HUES64 (cell line): ENCODE measurements around the gene RRAS.
A peak's percentile ranks its signal among the peaks of the same experiment; 100 is the strongest.

Experiments
- H3K27ac ChIP-seq: 2 replicates; pipeline ENCODE4 v1.7.0; 2013; ENCODE audit warnings: low read depth, low read length, inconsistent platforms
- H3K27me3 ChIP-seq: 2 replicates; pipeline ENCODE4 v1.6.1; 2013; ENCODE audit warnings: mild to moderate bottlenecking, low read length; ENCODE audit not compliant: insufficient read depth
- H3K36me3 ChIP-seq: 2 replicates; pipeline ENCODE4 v1.6.1; 2013; ENCODE audit warnings: mild to moderate bottlenecking, low read length; ENCODE audit not compliant: insufficient read depth
- H3K4me1 ChIP-seq: 2 replicates; pipeline ENCODE4 v1.6.1; 2013; ENCODE audit warnings: mild to moderate bottlenecking, low read length, moderate library complexity; ENCODE audit not compliant: insufficient read depth
- H3K4me3 ChIP-seq: 2 replicates; pipeline ENCODE4 v1.5.1; 2013; ENCODE audit warnings: mild to moderate bottlenecking, low read length, moderate library complexity
- H3K9ac ChIP-seq: 2 replicates; pipeline ENCODE4 v1.6.1; 2013; ENCODE audit warnings: mild to moderate bottlenecking, low read depth, low read length
- H3K9me3 ChIP-seq: 2 replicates; pipeline ENCODE4 v1.6.1; 2013; ENCODE audit warnings: low read depth, low read length; ENCODE audit not compliant: insufficient read depth
- WGBS: fragments of 150-250, 120-280 bp; methylation state at CpG from one replicate; pipeline ENCODE4 v1.1.7; 2013; ENCODE audit warnings: missing lambda C conversion rate; 5-methylcytosine and 5-hydroxymethylcytosine counted together

Gene RRAS

GRCh38 chr19:49660338-49660961, 20.5 kb upstream of the RRAS start:
- Histone ChIP-seq H3K9me3 (0 out of 2 replicates have a peak, but pooled peaks cover 4% of the 10 kb centered on the region), H3K4me1 (no peaks in the 10 kb centered on the region), H3K27ac (no peak overlapping the region), H3K4me3 (no peak overlapping the region), H3K9ac (no peak overlapping the region), H3K27me3 (no peaks in the 10 kb centered on the region), H3K36me3 (peaks cover 76% of the 10 kb centered on the region)
- 94% methylated on average over 15 of the region's 15 CpGs for WGBS

DNA sequence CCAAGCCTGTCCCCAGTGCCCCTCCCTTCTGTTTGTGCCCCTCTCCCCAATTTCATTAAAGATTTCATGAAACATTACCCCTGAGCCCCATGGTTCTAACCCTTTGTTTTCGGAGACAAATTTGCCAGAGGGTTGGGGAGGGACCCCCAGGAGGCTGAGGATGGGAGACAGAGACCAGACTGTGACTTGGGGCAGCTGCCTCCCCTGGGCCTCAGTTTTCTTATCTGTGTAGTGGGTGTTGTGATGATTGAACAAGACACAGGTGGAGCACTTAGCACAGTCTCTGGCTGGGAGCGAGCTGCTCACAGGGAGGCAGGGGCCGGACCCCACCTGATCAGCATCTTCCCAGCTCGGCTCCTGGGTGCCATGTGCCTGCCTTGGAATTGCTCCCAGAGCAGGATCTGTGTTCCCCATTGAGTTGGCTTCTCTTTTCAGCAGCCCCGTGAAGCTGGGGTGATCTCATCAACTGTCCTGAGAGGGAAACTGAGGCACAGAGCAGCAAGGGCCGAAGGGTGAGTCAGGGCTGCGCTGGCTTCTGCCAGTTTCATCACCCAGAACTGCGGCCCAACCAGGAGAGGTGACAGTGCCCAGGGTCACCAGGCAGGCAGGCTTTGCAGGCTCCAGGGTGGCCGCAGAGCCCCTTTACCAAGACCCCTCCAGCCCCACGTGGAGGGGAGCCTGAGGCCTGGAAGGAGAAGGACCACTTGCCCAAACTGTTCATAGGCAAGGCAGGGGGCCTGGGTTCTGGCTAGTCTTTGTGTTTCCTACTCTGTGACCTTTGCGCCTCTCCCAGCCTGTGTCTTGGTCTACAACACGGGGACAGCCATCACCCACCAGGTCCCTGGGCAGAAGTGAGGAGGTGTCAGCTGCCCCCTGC, 18.9 kb upstream of the RRAS start:
- peaks cover 91% of the 10 kb centered on the region for H3K36me3 ChIP-seq
- WGBS: 96% methylated on average over 12 of the region's 12 CpGs

DNA sequence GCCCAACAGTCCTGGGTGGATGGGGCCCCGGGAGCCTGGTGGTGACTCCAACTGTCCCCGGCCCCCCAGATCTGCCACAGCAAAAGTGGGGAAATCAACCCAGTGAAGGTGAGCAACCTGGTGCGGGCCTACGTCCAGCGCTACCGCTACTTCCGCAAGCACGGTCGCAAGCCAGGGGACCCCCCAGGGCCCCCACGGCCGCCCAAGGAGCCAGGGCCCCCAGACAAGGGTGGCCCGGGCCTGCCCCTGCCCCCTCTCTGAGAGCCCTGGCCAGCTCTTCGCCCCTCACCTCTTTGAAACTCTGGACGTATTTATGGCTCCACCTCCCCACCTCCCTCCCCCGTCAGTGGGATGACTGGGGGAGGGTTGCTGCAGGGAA, 18.2 kb upstream of the RRAS start:
- H3K36me3 ChIP-seq: peaks cover 94% of the 10 kb centered on the region
- H3K27ac ChIP-seq: no peak overlapping the region
- no peak overlapping the region for H3K9ac ChIP-seq
- H3K4me1 ChIP-seq: no peaks in the 10 kb centered on the region
- no peaks in the 10 kb centered on the region for H3K27me3 ChIP-seq
- no peak overlapping the region for H3K4me3 ChIP-seq
- H3K9me3 ChIP-seq: 0 out of 2 replicates have a peak, but pooled peaks cover 4% of the 10 kb centered on the region
- WGBS: 97% methylated on average over 12 of the region's 15 CpGs

More for the DNA sequence above, 18.9 kb upstream of the RRAS start:
- 0 out of 2 replicates have a peak, but pooled peaks cover 4% of the 10 kb centered on the region for H3K9me3 ChIP-seq
- H3K9ac ChIP-seq: no peak overlapping the region
- no peak overlapping the region for H3K27ac ChIP-seq
- H3K4me1 ChIP-seq: no peaks in the 10 kb centered on the region
- H3K27me3 ChIP-seq: no peaks in the 10 kb centered on the region
- H3K4me3 ChIP-seq: no peak overlapping the region

DNA sequence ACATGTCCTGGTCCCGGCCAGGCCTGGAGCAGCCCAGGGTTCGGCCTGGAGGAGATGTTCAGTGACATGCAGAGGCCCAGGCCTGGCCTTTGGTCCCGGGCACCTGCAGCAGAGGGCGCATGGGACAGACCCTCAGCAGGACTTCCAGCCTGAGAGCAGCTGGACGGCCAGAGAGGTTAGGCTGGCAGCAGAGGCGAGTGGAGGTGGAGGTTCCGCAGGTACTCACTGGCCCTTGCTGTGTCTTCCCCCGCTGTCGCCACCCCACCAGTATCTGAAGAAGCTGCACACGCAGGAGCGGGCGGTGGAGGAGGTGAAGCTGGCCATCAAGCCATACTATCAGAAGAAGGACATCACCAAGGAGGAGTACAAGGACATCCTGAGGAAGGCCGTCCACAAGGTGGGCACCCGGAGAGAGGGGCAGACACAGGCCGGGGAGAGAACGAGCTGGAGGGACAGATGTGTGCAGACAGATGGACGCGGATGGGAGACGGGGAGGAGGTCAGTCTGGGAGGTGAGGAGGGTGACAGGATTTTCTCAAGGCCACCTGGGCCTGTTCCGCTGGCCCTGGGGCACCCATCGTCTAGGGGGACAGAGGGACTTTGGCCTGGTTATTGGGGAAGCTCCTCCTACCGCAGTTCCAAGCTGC, 17.7 kb upstream of the RRAS start:
- H3K36me3 ChIP-seq: peaks cover 93% of the 10 kb centered on the region
- H3K4me1 ChIP-seq: no peaks in the 10 kb centered on the region
- H3K9me3 ChIP-seq: 0 out of 2 replicates have a peak, but pooled peaks cover 4% of the 10 kb centered on the region
- no peak overlapping the region for H3K9ac ChIP-seq
- WGBS: 95% methylated on average over 22 of the region's 22 CpGs
- H3K27ac ChIP-seq: peak overlapping the region; percentile 58; the same call in 1 of the 2 replicates
- no peaks in the 10 kb centered on the region for H3K27me3 ChIP-seq
- no peak overlapping the region for H3K4me3 ChIP-seq

- WGBS: 83% methylated on average over 17 of the region's 17 CpGs
- peaks cover 87% of the 10 kb centered on the region for H3K36me3 ChIP-seq
These were observed 16.6 kb upstream of the RRAS start for GRCh38 chr19:49656456-49657109.

DNA sequence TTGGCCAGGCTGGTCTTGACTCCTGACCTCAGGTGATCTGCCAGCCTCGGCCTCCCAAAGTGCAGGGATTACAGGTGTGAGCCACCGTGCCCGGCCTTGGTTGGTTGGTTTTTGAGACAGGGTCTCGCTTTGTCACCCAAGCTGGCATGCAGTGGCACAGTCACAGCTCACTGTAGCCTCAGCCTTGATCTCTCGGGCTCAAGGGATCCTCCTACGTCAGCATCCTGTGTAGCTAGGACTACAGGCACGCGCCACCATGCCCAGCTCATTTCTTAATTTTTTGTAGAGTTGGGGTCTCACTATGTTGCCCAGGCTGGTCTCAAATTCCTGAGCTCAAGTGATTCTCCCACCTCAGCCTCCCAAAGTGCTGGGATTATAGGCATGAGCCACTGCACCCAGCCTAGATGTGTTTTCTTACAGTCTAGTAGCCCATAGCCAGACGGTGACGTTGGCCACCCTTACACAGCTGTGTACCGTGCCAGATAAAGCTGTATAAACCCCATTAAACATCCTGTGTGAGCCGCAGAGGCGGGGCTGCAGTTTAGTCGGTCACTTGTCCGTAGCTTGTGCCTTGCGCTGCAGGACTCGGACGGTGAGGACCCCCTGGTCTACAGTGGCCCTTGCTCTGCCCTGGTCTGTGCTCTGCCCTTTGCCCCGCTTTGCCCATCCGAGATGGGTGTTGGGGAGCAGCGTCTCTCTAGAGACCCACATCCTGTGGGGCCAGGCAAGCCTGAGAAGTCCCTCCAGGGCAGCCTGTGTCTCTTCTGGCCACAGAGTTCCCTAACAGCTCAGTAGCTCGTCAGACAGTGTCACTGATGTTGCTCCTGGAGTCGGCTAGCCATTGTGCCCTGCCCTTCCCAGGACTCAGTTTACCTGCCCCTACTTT, 15.9 kb upstream of the RRAS start:
- Histone ChIP-seq H3K9ac (0 out of 2 replicates have a peak overlapping the region, but pooled peaks have one; percentile 53), H3K36me3 (peaks cover 86% of the 10 kb centered on the region), H3K27me3 (no peaks in the 10 kb centered on the region), H3K27ac (peak overlapping the region; percentile 81; the same call in 1 of the 2 replicates), H3K4me3 (no peak overlapping the region), H3K9me3 (0 out of 2 replicates have a peak, but pooled peaks cover 4% of the 10 kb centered on the region), H3K4me1 (no peaks in the 10 kb centered on the region)
- WGBS: 92% methylated on average over 23 of the region's 23 CpGs

More at GRCh38 chr19:49656456-49657109, 16.6 kb upstream of the RRAS start:
- H3K27me3 ChIP-seq: no peaks in the 10 kb centered on the region
- H3K9me3 ChIP-seq: 0 out of 2 replicates have a peak, but pooled peaks cover 4% of the 10 kb centered on the region
- H3K4me3 ChIP-seq: no peak overlapping the region
- peak overlapping the region; percentile 81; the same call in 1 of the 2 replicates for H3K27ac ChIP-seq
- peak overlapping the region; percentile 53; the same call in 1 of the 2 replicates for H3K9ac ChIP-seq
- no peaks in the 10 kb centered on the region for H3K4me1 ChIP-seq

DNA sequence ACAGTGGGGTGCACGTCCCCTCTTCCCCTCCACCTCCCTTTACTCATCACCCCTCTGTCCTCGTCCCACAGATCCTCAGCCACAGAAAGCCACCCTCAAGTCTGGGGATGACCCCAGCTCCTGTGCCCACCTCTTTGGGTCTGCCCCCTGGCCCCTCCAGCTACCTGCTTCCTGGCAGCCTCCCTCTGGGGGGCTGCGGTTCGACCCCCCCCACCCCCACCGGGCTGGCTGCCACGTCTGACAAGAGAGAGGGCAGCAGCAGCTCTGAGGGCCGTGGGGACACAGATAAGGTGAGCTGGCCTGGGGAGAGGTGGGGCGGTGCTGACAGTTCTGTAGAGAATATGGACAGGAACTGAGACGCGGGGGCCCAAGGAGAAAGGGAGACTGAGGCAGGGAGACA, 14.6 kb upstream of the RRAS start:
- no peaks in the 10 kb centered on the region for H3K9me3 ChIP-seq
- WGBS: 92% methylated on average over 10 of the region's 10 CpGs
- no peak overlapping the region for H3K4me3 ChIP-seq
- no peaks in the 10 kb centered on the region for H3K4me1 ChIP-seq
- H3K9ac ChIP-seq: no peak overlapping the region
- H3K36me3 ChIP-seq: peaks cover 85% of the 10 kb centered on the region
- H3K27me3 ChIP-seq: no peaks in the 10 kb centered on the region
- H3K27ac ChIP-seq: no peak overlapping the region

DNA sequence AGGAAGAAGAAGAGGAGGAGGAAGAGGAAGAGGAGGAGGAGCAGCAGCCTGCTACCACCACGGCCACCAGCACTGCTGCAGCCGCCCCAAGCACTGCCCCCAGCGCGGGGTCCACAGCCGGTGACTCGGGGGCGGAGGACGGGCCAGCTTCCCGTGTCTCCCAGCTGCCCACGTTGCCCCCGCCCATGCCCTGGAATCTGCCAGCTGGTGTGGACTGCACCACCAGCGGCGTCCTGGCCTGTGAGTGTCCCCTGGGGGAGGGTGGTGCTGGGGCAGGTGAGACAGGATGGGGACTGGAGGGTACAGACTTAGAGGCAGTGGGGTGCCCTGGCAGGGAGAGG, 13.5 kb upstream of the RRAS start:
- no peaks in the 10 kb centered on the region for H3K27me3 ChIP-seq
- H3K9ac ChIP-seq: no peak overlapping the region
- 97% methylated on average over 13 of the region's 13 CpGs for WGBS
- H3K9me3 ChIP-seq: no peaks in the 10 kb centered on the region
- H3K4me3 ChIP-seq: no peak overlapping the region
- H3K4me1 ChIP-seq: no peaks in the 10 kb centered on the region
- peaks cover 82% of the 10 kb centered on the region for H3K36me3 ChIP-seq
- H3K27ac ChIP-seq: no peak overlapping the region

GRCh38 chr19:49652551-49653465, 12.9 kb upstream of the RRAS start:
- Histone ChIP-seq H3K9ac (no peak overlapping the region), H3K36me3 (peaks cover 81% of the 10 kb centered on the region), H3K27ac (no peak overlapping the region), H3K4me3 (no peak overlapping the region), H3K9me3 (no peaks in the 10 kb centered on the region), H3K4me1 (no peaks in the 10 kb centered on the region), H3K27me3 (no peaks in the 10 kb centered on the region)
- 95% methylated on average over 58 of the region's 58 CpGs for WGBS
